T-helper 2 cell treated with Interferon-gamma antibody and Interleukin-4, amounts not matched to agents 5 μg/mL and 100 μg/mL, for 36 hours (primary cell): ENCODE data around the gene PKNOX1.
"Not testable (repeated sequence)": the region's sequence is repeated elsewhere in the genome, so short reads cannot be mapped to it uniquely, and the experiment has no call there.

Experiments
- DNase-seq: peaks from one replicate; pipeline ENCODE4 v3.0.0; 2021; ENCODE audit warnings: low spot score
- H3K27ac Mint-ChIP-seq: one replicate; pipeline ENCODE4 v1.8.0; 2021; ENCODE audit warnings: mild to moderate bottlenecking, mixed read lengths
- H3K27me3 Mint-ChIP-seq: one replicate; pipeline ENCODE4 v1.8.0; 2021; ENCODE audit warnings: low read depth, mixed read lengths
- H3K36me3 Mint-ChIP-seq: one replicate; pipeline ENCODE4 v1.8.0; 2021; ENCODE audit warnings: low read depth, mixed read lengths
- H3K4me1 Mint-ChIP-seq: one replicate; pipeline ENCODE4 v1.8.0; 2021; ENCODE audit warnings: low read depth, mixed read lengths
- H3K4me3 Mint-ChIP-seq: one replicate; pipeline ENCODE4 v1.8.0; 2022; ENCODE audit warnings: mild to moderate bottlenecking, moderate library complexity, mixed read lengths
- H3K9me3 Mint-ChIP-seq: one replicate; pipeline ENCODE4 v1.8.0; 2021; ENCODE audit warnings: mixed read lengths

The PKNOX1 gene

GRCh38 chr21:43006051-43006873, 31.9 kb downstream of the PKNOX1 start:
- not testable (repeated sequence) for H3K4me3 Mint-ChIP-seq, H3K4me1 Mint-ChIP-seq, H3K27me3 Mint-ChIP-seq, H3K9me3 Mint-ChIP-seq, H3K27ac Mint-ChIP-seq, DNase-seq
- H3K36me3 Mint-ChIP-seq, result peaks cover 25% of the 10 kb centered on the region

- no peaks in the 10 kb centered on the region for H3K27me3 Mint-ChIP-seq
- no peak overlapping the region for H3K27ac Mint-ChIP-seq
- peaks cover 25% of the 10 kb centered on the region for H3K36me3 Mint-ChIP-seq
- no peak overlapping the region for H3K4me3 Mint-ChIP-seq
- no peaks in the 10 kb centered on the region for H3K4me1 Mint-ChIP-seq
- no peaks in the 10 kb centered on the region for H3K9me3 Mint-ChIP-seq
- no peak for DNase-seq
These were observed 32.5 kb downstream of the PKNOX1 start for GRCh38 chr21:43006874-43007208.

GRCh38 chr21:43012596-43012995, 38.2 kb downstream of the PKNOX1 start:
- no peaks in the 10 kb centered on the region for H3K27me3 Mint-ChIP-seq
- H3K36me3 Mint-ChIP-seq, result peaks cover 37% of the 10 kb centered on the region
- no peak overlapping the region for H3K27ac Mint-ChIP-seq
- DNase-seq, result no peak
- no peak overlapping the region for H3K4me3 Mint-ChIP-seq
- H3K9me3 Mint-ChIP-seq, result no peaks in the 10 kb centered on the region
- H3K4me1 Mint-ChIP-seq, result peaks cover 4% of the 10 kb centered on the region

GRCh38 chr21:43015906-43016540, 41.7 kb downstream of the PKNOX1 start:
- no peak overlapping the region for H3K4me3 Mint-ChIP-seq
- H3K36me3 Mint-ChIP-seq, result peaks cover 29% of the 10 kb centered on the region
- H3K27me3 Mint-ChIP-seq, result no peaks in the 10 kb centered on the region
- DNase-seq, result no peak
- no peak overlapping the region for H3K27ac Mint-ChIP-seq
- peaks cover 4% of the 10 kb centered on the region for H3K4me1 Mint-ChIP-seq
- H3K9me3 Mint-ChIP-seq, result no peaks in the 10 kb centered on the region

- H3K4me3 Mint-ChIP-seq, result no peak overlapping the region
- H3K27me3 Mint-ChIP-seq, result no peaks in the 10 kb centered on the region
- no peak overlapping the region for H3K27ac Mint-ChIP-seq
These were observed 42.4 kb downstream of the PKNOX1 start for GRCh38 chr21:43016728-43017127.

GRCh38 chr21:43018519-43018918, 44.2 kb downstream of the PKNOX1 start:
- DNase-seq, result no peak
- H3K27ac Mint-ChIP-seq, result no peak overlapping the region
- H3K4me3 Mint-ChIP-seq, result no peak overlapping the region
- peaks cover 21% of the 10 kb centered on the region for H3K36me3 Mint-ChIP-seq
- H3K27me3 Mint-ChIP-seq, result no peaks in the 10 kb centered on the region
- peaks cover 4% of the 10 kb centered on the region for H3K4me1 Mint-ChIP-seq
- no peaks in the 10 kb centered on the region for H3K9me3 Mint-ChIP-seq

More at GRCh38 chr21:43016728-43017127, 42.4 kb downstream of the PKNOX1 start:
- peaks cover 4% of the 10 kb centered on the region for H3K4me1 Mint-ChIP-seq
- no peak for DNase-seq
- no peaks in the 10 kb centered on the region for H3K9me3 Mint-ChIP-seq
- H3K36me3 Mint-ChIP-seq, result peaks cover 33% of the 10 kb centered on the region

GRCh38 chr21:43020177-43020576, 45.8 kb downstream of the PKNOX1 start:
- Mint-ChIP-seq H3K4me3 (no peak overlapping the region), H3K27ac (no peak overlapping the region), H3K36me3 (peaks cover 14% of the 10 kb centered on the region), H3K27me3 (no peaks in the 10 kb centered on the region), H3K9me3 (no peaks in the 10 kb centered on the region), H3K4me1 (peaks cover 4% of the 10 kb centered on the region)
- DNase-seq, result no peak

GRCh38 chr21:43020771-43021170, 46.4 kb downstream of the PKNOX1 start:
- Mint-ChIP-seq H3K9me3 (no peaks in the 10 kb centered on the region), H3K27me3 (no peaks in the 10 kb centered on the region), H3K4me3 (no peak overlapping the region), H3K27ac (no peak overlapping the region), H3K36me3 (peaks cover 16% of the 10 kb centered on the region), H3K4me1 (peaks cover 2% of the 10 kb centered on the region)
- DNase-seq, result no peak

GRCh38 chr21:43021191-43021590, 46.8 kb downstream of the PKNOX1 start:
- DNase-seq, result no peak
- H3K36me3 Mint-ChIP-seq, result peaks cover 16% of the 10 kb centered on the region
- H3K27ac Mint-ChIP-seq, result no peak overlapping the region
- H3K4me3 Mint-ChIP-seq, result no peak overlapping the region
- H3K4me1 Mint-ChIP-seq, result no peaks in the 10 kb centered on the region
- H3K27me3 Mint-ChIP-seq, result no peaks in the 10 kb centered on the region
- no peaks in the 10 kb centered on the region for H3K9me3 Mint-ChIP-seq

GRCh38 chr21:43021756-43022600, 47.6 kb downstream of the PKNOX1 start:
- Mint-ChIP-seq H3K9me3 (no peaks in the 10 kb centered on the region), H3K36me3 (peaks cover 12% of the 10 kb centered on the region), H3K27me3 (no peaks in the 10 kb centered on the region), H3K4me1 (no peaks in the 10 kb centered on the region), H3K27ac (no peak overlapping the region), H3K4me3 (no peak overlapping the region)
- no peak for DNase-seq

GRCh38 chr21:43023175-43023574, 48.8 kb downstream of the PKNOX1 start:
- Mint-ChIP-seq H3K4me1 (no peaks in the 10 kb centered on the region), H3K4me3 (no peak overlapping the region), H3K27ac (no peak overlapping the region), H3K9me3 (no peaks in the 10 kb centered on the region), H3K27me3 (no peaks in the 10 kb centered on the region), H3K36me3 (peaks cover 16% of the 10 kb centered on the region)
- no peak for DNase-seq

- no peaks in the 10 kb centered on the region for H3K9me3 Mint-ChIP-seq
- H3K36me3 Mint-ChIP-seq, result peaks cover 23% of the 10 kb centered on the region
- H3K4me1 Mint-ChIP-seq, result no peaks in the 10 kb centered on the region
- H3K4me3 Mint-ChIP-seq, result no peak overlapping the region
- DNase-seq, result no peak
- no peak overlapping the region for H3K27ac Mint-ChIP-seq
- H3K27me3 Mint-ChIP-seq, result no peaks in the 10 kb centered on the region
These were observed 50.2 kb downstream of the PKNOX1 start for GRCh38 chr21:43024439-43025136.

- Mint-ChIP-seq H3K36me3 (peaks cover 24% of the 10 kb centered on the region), H3K27me3 (no peaks in the 10 kb centered on the region), H3K4me1 (no peaks in the 10 kb centered on the region), H3K4me3 (no peak overlapping the region), H3K9me3 (no peaks in the 10 kb centered on the region), H3K27ac (no peak overlapping the region)
- no peak for DNase-seq
These were observed 51.3 kb downstream of the PKNOX1 start for GRCh38 chr21:43025636-43026180.
